Measurements from ENCODE around the gene OTOP3.

The OTOP3 gene

DNA sequence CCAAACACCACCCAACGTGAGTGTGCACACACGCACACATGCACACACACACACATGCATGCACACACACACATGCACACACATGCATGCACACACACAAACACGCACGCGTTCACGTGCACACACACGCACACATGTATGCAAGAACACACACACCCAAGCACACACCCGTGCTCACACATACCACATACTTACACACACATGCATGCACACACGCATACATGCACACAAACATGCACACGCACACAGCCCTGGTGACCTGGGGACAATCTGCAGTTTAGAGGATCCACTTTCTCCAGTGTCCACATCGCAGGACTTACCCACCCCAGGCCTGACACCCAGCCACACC is 18.9 kb upstream of the OTOP3 start:
- no peak for DNase-seq (ENCODE audit: low read depth)

DNA sequence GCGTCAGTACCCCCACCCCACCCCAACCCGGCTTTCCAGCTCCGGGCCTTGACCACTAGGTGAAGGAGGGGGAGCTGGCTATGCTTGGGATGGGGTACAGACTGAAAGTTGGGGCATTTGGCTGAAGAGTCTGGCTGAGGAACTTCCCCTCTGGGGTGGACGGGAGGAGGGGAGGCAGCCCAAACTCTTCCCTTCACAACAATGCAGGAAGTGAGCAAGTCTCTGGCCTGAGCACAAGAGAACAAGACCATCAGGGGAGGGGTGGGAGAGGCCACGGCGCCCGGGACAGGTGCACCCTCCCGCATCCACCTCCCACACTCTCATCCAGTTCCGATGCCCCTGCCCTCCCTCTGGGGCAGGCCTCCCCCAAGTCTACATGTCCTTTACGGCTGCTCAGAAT is 18.3 kb upstream of the OTOP3 start:
- no peak for DNase-seq (ENCODE audit: low read depth)

DNA sequence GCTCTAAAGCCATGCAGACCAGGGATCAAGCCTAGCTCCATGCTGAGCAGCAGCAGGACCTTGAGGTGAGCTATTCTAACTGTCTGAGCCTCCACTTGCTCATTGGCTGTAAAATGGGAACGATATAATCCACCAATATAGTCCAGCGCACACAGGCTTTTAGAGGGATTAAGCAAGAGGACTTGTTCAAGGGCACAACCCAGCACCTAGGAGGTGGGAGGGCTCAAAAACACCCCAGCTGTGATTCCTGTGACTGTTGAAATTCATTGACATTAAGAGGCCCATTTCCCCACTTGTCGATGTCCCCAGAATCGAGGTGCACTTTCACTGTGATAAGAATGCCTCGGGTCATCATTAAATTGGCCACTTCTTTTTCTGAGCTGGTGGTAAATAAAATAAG is 16.8 kb upstream of the OTOP3 start:
- no peak for DNase-seq (ENCODE audit: low read depth)

DNA sequence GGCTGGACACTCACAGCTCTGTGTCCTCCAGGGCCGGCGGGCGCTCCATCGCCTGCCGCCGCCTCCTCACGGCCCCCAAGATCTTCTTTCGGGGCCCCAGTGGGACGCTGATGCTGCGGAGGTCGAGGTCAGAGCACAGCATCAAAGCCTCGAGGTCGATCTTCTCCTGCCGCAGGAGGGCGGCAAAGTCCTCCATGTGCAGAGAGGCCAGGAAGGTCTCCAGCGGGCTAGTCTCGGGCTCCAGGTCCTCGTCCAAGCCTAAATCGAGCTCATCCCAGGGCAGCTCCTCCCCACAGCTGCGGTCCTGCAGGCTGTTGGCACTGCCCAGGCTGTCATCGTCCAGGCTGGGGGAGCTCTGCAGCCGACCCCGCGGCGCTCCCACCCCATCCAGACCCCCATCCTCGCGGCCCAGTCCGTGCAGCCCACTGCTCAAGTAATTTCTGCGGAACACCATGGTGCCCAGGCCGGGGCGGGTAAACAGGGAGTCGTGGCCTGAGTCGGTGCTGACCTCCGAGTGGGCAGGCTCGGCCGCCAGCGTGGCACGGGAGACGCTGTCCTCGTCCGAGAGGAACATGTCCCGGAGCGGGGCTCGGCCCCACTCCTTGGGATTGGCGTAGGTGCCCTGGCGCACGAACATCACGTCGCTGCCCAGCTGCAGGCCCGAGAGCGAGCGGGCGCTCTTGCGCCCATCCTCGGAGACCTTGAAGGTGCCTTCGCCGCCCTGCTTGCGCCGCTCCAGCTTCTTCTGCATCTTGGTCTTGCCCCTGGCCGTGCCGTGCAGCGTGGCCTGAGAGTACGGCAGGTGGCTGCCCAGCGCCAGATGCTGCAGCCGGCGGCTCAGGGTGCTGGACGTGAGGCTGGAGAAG is 16.0 kb upstream of the OTOP3 start:
- DNase-seq (ENCODE audit: low read depth) = no peak

DNA sequence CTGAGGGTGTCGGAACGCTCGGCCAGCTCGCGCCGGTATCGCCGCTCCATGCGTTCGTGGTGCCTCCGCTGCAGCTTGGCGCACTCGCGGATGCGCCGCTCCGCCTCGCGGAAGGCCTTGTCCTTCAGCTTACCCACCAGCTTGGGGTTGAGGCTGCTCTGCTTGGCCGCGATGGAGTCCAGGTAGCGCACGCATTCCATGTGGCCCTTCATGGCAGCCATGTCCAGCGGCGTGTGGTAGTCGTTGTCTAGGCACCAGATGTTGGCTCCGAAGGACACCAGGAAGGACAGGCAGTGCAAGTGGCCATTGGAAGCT is 15.4 kb upstream of the OTOP3 start:
- DNase-seq (ENCODE audit: low read depth) = no peak

DNA sequence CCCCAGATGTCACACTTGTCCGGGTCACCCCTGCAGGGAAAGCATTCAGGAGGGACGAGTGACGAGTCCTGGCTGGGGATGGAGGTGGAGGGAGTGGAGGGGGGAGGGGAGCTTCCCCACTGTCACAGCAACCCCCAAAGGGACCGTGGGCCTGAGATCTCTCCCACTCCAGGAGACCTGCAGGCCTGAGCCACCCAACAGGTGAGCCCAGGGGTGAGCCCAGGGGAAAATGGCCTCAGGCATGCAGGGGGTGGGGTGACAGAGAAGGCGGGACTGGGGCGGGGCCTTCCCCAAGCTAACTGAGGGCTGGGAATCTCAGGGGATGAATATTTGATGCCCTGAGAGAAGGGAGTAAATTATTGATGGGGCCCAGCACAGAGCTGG is 15.1 kb upstream of the OTOP3 start:
- DNase-seq (ENCODE audit: low read depth) = no peak

DNA sequence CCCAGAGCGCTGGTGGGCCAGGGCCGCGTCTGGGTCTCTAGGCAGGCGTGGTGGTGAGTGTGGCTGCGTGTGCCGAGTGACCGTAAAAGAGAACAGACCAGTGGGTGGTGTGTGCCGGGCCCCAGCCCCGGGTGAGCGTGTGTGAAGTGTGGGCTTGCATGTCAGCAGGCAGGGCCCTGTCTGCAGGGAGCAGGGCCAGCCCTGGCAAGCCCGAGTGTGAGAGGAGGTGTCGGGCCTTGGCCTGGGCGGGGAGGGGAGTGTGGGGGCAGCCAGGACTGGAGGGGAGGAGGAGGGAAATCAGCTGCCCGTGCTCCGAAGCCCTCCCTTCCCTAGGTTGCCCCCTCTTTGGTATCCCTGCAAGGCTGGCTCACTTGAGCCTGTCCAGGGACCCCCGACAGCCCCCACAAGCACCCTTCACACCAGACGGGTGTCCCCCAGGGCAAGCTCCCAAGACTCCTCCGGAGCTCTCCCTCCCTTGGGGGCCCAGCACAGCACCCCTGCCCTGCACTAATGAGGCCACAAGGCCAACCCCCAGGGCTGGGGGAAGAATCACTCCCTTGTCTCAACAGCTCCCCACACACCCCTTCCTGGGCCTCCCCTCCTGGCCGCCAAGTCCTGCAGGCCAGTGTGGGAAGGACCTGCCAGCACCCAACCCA is 14.5 kb upstream of the OTOP3 start:
- DNase-seq (ENCODE audit: low read depth) = no peak

DNA sequence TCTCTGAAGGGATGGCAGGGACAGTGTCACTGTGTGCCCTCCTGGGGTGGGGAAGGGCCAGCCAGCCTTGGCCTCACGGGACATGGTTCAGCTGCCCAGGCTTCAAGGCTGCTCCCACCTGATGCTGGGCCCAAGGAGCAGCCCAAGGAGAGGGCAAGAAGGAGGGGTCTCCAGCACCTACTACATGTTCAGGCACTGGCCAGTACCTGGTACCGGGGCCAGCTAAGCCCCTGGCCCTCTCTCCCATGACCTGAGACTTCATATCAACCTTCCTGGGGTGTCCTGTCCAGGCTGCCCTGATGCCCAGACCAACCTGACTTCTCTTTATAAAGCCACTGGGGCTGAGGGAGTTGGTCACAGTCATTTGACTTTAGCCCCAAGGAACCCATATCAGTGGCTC is 13.9 kb upstream of the OTOP3 start:
- no peak for DNase-seq (ENCODE audit: low read depth)

DNA sequence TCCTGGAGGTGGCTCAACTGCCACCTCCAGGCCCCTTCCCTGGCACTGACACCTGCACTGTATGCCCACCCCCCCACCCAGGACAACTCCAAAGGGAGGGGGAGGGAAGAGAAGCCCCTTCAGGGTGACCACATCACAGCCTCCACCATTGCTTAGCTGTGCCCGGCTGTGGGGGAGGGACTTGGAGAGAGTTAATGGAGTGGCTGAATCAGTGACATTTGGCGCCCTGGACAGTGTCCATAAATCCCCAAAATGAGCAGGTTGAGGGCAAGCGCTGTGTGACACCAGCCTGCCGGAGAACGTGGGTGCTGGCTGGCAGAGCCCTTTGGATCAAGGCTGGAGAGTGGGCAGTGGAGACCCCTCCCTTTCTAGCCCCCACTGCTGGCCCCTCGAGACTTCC is 13.5 kb upstream of the OTOP3 start:
- no peak for DNase-seq (ENCODE audit: low read depth)

DNA sequence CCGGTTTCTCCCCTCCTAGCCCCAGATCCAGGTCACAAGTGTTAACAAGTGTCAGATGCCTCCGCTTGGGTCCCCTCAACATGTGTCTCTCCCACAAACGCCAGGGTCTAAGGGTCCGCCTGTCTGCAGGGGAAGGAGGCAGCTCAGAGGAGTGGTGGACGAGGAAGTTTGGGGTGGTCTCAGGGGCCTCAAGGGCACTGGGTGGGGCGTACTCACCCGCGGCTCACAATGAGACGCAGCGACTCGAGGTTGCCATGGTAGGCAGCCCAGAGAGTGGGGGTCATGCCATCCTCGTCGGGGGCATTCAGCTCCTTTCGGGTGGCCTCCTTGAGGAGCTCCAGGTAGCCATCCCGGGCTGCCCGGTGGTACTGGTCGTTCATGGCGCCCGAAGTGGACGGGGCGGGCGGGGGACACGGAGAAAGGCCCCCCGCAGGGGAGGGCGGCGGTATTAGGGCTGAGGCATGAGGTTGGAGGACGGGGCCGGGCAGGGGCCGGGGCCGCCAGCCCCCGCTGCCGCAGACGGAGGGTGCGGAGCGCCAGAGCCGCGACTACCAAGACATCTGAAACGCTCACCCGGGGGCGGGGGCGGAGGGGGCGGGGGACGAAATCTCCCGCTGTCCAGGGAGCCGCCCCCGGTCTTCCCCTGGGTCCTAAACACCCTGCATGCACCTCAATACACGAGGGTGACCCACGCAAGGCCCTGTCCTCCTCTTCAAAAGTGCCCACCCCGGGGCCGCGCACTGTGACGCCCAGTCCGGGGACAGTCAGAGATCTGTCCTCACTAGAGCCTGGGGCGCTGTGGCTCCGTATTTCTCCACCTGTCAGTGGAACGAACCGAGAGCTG is 12.8 kb upstream of the OTOP3 start, which contains the start of gene USH1G:
USH1G (minus strand) TSS at position 562 of the 844 bp plus-strand sequence; CDS start at position 380, 182 bp downstream.
- DNase-seq (ENCODE audit: low read depth) = no peak

DNA sequence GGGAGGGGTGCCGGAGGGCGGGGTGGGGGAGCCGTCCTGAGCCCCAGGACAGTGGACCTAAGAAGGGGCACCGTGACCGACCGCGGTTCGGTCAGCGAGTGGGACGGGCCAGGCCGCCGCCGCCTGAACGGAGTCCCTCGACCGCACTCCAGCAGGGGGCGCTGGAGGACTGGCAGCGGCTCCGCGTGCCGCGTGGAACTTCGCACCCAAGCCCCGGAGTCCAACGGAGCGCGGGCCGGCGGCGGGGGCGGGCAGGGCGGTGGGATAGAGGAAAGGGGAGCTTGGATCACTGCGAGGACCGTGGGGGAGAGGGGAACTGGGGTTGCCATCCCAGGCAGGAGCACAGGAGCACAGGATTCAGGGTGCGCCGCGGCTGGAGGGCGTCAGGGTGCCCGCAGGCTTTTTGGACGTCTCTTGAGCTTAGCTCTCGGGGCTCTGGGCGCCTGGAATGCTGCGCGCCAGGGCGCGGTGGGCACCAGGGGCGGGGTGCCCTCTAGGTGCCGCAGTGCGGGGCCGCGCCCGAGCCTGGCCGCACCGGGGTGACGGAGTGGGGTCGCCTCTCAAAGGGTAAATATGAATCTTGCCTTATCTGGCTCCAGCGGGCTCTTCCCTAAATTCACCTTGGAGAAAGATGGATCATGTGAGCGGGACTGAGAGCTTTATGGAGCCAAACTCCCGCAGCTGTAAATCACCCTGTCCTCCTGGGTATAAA is 12.0 kb upstream of the OTOP3 start:
- peak; percentile 60 for DNase-seq (ENCODE audit: low read depth)

DNA sequence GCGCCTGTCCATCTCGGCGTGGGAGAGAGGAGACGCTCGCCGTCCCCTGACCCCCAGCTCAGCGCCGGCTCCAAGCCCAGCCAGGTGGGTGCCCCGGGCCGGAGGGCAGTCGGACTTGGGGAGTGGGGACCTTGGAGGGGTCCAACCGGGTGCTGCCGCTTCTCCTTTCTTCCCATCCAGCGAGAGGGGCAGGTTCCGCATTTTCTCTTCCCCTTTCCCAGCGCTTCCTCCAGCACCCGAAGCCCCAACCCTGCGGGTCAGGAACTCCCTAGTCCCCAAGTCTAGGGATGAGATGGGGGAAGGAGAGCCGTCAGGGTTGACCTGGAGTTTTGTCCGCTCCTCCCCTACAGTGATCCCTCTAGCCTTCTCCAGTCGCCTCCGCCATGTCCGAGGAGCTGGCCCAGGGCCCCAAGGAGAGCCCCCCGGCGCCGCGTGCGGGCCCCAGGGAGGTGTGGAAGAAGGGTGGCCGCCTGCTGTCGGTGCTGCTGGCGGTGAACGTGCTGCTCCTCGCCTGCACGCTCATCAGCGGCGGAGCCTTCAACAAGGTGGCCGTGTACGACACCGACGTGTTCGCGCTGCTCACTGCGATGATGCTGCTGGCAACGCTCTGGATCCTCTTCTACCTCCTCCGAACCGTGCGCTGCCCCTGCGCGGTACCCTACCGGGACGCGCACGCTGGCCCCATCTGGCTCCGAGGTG is 11.3 kb upstream of the OTOP3 start, which contains the start of gene OTOP2:
OTOP2 (plus strand) TSS at position 24 of the 699 bp plus-strand sequence; CDS start at position 384, 360 bp downstream.
- no peak for DNase-seq (ENCODE audit: low read depth)

DNA sequence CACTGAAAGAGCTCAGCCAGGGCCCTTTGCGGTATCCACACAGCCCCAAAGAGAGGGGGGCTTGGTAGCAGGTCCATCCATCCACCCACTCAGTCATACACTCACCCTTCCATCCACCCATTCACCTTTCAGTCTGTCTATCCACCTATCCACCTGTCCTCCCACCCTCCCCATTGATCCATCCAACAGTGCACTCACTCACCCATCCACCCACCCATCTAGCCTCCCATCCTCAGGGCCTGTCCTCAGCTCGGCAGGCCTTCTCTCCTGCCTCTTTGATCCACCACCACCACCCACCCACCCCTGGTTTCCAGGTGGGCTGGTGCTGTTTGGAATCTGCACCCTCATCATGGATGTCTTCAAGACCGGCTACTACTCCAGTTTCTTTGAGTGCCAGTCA is 10.5 kb upstream of the OTOP3 start:
- no peak for DNase-seq (ENCODE audit: low read depth)

DNA sequence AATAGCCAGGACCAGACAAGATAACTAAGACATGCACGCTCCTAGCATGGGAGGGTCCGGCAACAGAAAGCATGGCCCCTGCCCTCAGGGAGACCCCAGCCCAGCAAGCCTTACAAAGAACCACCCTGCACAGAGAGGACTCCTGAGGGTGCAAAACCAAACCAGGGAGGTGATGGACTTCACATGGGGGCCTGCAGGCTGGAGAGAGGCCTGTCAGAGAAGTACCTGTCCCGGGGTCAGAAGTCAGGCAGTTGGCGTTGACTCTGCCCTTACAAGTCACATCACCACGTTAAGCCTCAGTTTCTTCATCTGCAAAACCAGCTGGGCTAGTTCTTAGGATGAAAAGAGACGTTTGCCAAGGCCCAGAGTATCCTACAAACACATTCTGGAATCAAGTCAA is 6.9 kb upstream of the OTOP3 start:
- no peak for DNase-seq (ENCODE audit: low read depth)

DNA sequence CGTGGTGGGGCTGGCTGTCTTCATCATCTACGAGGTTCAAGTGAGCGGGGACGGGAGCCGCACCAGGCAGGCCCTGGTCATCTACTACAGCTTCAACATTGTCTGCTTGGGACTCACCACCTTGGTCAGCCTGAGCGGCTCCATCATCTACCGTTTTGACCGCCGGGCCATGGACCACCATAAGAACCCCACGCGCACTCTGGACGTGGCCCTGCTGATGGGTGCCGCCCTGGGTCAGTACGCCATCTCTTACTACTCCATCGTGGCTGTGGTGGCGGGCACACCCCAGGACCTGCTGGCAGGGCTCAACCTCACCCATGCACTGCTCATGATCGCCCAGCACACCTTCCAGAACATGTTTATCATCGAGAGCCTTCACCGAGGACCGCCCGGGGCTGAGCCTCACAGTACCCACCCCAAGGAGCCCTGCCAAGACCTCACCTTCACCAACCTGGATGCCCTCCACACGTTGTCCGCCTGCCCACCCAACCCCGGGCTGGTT is 5.1 kb upstream of the OTOP3 start:
- no peak for DNase-seq (ENCODE audit: low read depth)

DNA sequence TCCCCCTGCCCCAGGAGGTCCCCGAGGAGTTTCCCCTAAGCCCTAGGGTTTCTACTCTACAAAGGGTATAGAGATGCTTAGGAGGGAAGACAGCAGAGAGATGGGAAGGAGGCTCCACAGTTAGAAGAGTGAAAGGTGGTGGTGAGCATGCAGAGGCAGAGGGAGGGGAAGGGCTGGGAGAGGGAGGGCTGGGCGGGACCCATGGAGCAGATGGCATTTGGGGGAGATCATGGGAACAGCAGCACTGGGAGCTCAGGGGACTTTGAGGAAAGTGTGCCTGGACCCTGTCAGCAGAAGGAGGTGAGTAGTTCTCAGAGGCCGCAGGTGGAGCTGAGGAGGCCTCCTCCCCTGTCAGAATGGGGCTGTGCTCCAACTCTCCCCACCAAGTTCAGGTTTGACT is 650 bp upstream of the OTOP3 start:
- DNase-seq (ENCODE audit: low read depth) = no peak

DNA sequence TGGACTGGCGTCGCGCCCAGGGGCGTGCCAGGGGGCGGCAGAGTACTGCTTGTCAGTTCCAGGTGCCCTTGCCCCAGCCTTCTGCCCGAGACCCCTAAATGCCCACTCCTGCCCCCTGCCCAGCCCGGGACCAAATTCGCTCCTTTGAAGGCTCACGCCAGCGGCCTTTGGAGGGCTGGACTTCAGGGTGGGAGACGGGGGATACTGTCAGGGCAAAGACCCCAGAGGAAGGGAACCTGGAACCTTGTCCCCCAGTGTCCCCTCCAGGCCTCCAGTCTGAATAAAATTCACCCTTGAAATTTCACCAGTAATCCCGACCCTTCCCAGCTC is 737 bp downstream of the OTOP3 start:
- DNase-seq (ENCODE audit: low read depth) = no peak

DNA sequence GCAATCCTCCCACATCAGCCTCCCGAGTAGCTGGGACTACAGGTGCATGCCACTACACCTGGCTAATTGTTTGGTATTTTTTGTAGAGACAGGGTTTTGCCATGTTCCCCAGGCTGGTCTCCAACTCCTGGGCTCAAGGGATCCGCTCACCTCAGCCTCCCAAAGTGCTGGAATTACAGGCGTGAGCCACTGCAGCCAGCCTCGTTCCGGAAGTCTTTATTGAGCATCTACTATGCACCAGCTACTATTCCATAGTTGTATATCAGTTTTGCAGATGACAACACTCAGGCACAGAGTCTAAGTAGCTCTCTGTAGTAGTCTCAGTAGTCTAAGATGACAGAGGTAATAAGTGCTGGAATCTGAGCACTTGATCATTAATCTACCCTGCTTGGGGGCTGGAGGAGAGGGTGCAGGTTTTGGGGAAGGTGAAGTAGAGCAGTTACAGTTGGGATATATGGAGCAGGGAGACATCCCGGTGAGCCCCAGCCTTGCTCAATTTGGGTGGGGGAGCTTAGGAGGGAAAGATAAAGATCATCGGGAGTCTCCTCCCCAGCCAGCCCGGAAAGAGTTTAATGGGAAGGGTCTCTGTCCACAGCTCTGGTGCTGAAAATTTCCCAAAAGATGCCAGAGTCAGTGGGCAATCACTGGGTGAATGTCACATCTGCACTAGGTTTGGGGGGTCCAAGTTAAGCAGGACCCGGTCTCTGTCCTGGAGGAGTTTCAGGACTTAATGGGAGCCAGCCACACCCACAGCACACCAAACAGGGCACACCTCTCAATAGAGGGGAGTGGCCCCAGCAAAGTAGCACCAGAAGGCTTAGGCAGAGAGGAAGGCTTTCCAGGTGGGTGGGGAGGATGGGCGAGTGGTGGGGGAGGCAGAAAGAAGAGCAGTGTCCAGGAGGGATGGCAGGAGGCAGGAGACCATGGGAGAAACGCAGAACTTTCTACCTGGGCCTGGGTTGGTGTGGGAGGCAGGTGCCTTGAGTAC is 1.7 kb downstream of the OTOP3 start:
- DNase-seq (ENCODE audit: low read depth) = no peak

DNA sequence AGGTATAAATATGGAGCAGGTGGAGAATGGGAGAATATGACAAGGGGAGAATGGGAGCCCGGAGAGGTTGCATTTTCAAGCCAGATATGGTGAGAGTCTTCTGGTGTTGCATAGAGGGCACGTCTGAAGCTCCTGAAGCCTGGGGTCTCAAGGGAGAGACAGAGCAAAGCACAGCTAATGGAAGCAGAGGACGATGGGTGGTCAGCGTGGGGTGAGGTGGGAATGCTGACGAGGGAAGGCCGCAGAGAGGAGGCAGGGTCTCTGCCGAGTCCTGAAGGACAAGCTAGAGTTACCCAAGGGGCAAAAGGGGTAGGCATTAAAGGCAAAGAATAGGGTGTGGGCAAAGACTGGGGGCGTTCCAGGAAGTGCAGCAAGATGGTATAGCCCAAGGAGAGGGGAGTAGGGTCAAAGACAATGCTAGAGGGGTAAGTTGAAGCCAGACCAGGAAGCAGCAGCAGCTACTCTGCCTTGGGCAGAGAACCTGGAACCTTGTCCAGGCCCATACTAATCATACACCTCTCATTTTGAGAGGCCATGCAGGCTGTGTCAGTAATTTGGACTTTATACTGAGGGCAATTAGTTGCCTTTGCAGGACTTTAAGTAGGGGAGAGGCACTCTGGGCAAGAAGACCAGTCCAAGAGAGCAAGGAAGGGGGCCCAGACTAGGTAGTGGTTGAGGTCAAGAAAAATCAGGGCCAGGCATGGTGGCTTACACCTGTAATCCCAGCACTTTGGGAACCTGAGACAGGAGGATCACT is 2.7 kb downstream of the OTOP3 start:
- DNase-seq (ENCODE audit: low read depth) = no peak

DNA sequence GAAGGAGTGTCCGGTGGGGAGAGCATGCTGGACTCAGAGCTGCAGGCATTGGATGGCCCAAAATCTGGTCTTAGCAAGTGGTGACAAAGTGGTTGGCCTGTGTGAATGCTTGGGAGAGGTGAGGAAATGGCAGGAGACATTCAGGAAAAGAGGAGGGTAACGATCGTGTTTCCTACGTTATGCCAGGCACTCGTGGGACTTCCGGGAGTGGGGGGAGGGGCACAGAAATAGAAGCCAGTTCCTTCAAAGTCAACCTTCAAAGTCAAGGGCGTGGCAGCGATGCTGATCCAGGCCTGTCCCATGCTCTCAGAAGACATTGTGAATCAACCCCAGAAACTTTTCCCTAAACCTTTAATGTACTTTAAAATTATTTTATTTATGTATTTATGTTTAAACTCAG is 3.8 kb downstream of the OTOP3 start:
- DNase-seq (ENCODE audit: low read depth) = no peak

All from stimulated activated CD8-positive, alpha-beta memory T cell treated with anti-CD3 and anti-CD28 coated beads, Interleukin-4, amount 100 ng/mL, for 24 hours (primary cell).